Fibroblast of the aortic adventitia (primary cell): ENCODE measurements around the gene NFIB. TPM values are rescaled to one million over a fixed set of nuclear protein-coding genes. Genes with fewer than 3 reads are reported as not detected.

Experiments
- DNase-seq: peaks from one replicate; pipeline ENCODE4 v3.0.0-alpha.2; 2010; ENCODE audit warnings: low read depth
- H3K4me3 ChIP-seq: 2 replicates; pipeline ENCODE4 v1.5.1; 2011; ENCODE audit warnings: low read depth, mild to moderate bottlenecking, control low read depth, low read length, moderate library complexity
- CTCF ChIP-seq: IDR thresholded peaks from 2 replicates; pipeline ENCODE4 v1.5.1; 2011; ENCODE audit warnings: mild to moderate bottlenecking, low read length, control low read depth, inconsistent platforms; ENCODE audit not compliant: insufficient read depth
- total RNA-seq: library from RNA; depleted of rRNA; stranded (reverse); fragments of >200 nt; gene quantifications from 2 replicates; pipeline ENCODE4 v1.2.3, GENCODE V29; 2012; ENCODE audit warnings: low replicate concordance

NFIB gene
- total RNA-seq, 1 donor, result 111 TPM

GRCh38 chr9:14132775-14133174, 181.2 kb downstream of the NFIB start:
- DNase-seq, result no peak
- H3K4me3 ChIP-seq, result no peak overlapping the region
- no peak for TF ChIP-seq CTCF

- no peak overlapping the region for H3K4me3 ChIP-seq
- no peak for DNase-seq
- no peak for TF ChIP-seq CTCF
Observed at GRCh38 chr9:14131356-14132088, 182.4 kb downstream of the NFIB start.

- DNase-seq, result peak; percentile 37
- no peak for TF ChIP-seq CTCF
- H3K4me3 ChIP-seq, result no peak overlapping the region
Observed at GRCh38 chr9:14127656-14128055, 186.3 kb downstream of the NFIB start.

- TF ChIP-seq CTCF, result no peak
- no peak overlapping the region for H3K4me3 ChIP-seq
- peak; percentile 72 for DNase-seq
Observed at GRCh38 chr9:14119694-14120514, 194.0 kb downstream of the NFIB start.

GRCh38 chr9:14112226-14112625, 201.7 kb downstream of the NFIB start:
- TF ChIP-seq CTCF, result no peak
- no peak overlapping the region for H3K4me3 ChIP-seq
- no peak for DNase-seq

GRCh38 chr9:14111696-14112095, 202.2 kb downstream of the NFIB start:
- TF ChIP-seq CTCF, result no peak
- H3K4me3 ChIP-seq, result no peak overlapping the region
- peak; percentile 35 for DNase-seq
